Suprapubic skin (tissue), 3 donors: ENCODE data around the gene MTX1.
"Not testable (repeated sequence)": the region's sequence is repeated elsewhere in the genome, so short reads cannot be mapped to it uniquely, and the experiment has no call there.

Experiments used
- CTCF ChIP-seq, 2 donors: fragments of 200-600 bp in 1 of 2; fragments of 450-650 bp in 1 of 2; sonication (generic) in 1 of 2; IDR thresholded peaks; one replicate each; pipeline ENCODE4 v1.5.1; 2016 to 2019; ENCODE audit warnings: antibody characterized with exemption in 2 of 2, mild to moderate bottlenecking in 1 of 2, moderate library complexity in 1 of 2
- EP300 ChIP-seq: sonication (generic); formaldehyde crosslinking; IDR thresholded peaks from one replicate; pipeline ENCODE4 v1.6.1; 2017; ENCODE audit warnings: antibody characterized with exemption
- POLR2A ChIP-seq, 2 donors: fragments of 450-650 bp; IDR thresholded peaks; one replicate each; pipeline ENCODE4 v1.6.1; 2017; ENCODE audit warnings: antibody characterized with exemption in 2 of 2, mild to moderate bottlenecking in 2 of 2, moderate library complexity in 2 of 2

DNA sequence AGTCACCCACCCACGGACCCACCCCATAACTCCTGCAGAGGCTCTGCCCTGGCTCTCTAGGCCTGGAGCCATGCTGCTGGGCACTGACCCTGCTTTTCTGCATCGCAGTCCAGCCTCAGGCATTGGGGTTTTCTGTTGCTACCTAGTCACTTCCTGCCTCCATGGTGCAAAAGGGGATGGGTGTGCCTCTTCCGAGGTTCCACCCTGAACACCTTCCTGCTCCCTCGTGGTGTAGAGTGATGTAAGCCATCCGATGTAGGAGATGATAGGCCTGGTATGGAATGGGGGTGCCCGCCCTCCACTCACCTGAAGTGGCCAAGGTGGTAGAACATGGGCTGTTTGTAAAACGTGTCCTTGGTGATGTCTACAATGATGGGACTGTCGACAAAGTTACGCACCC lies 26.9 kb downstream of the MTX1 start:
- TF ChIP-seq EP300; CTCF (IDR thresholded peaks at IDR 0.05); POLR2A (IDR thresholded peaks at IDR 0.05): not testable (repeated sequence)
